IMR-90 (cell line): ENCODE results near the gene GP1BA. TPM values are rescaled to one million over a fixed set of nuclear protein-coding genes. Genes with fewer than 3 reads are reported as not detected.

ENCODE experiments used
- ATAC-seq: fragments of 200-7000 bp; cut with Tn5 transposase; 2 replicates; pipeline ENCODE4 v1.9.1; 2020; ENCODE audit warnings: low read depth, mild to moderate bottlenecking, moderate library complexity
- BruUV-seq: library from RNA; stranded (reverse); fragments of 400-500 nt; replicated peaks from 2 replicates; lab custom pipeline; 2021; lab: Mats Ljungman, UMichigan
- CTCF ChIA-PET: fragments of 300-600 bp; formaldehyde crosslinking; extraction: SDS; loops from one replicate; lab custom pipeline; 2021; ENCODE audit warnings: antibody characterized with exemption; lab: Yijun Ruan, JAX
- POLR2A ChIA-PET: fragments of 300-600 bp; sonication (Branson Sonifier 250); formaldehyde crosslinking; loops from one replicate; lab custom pipeline; 2022; ENCODE audit warnings: antibody characterized with exemption; ENCODE audit not compliant: unreplicated experiment; lab: Charles Lee
- DNase-seq: peaks from one replicate; pipeline ENCODE4 v3.0.0; 2013
- H2AFZ ChIP-seq: replicated peaks from 2 replicates; pipeline ENCODE3; 2013; ENCODE audit warnings: low read length, mild to moderate bottlenecking; ENCODE audit not compliant: poor library complexity
- H2AK5ac ChIP-seq: 2 replicates; pipeline ENCODE4 v1.6.1; 2013; ENCODE audit warnings: low read depth, low read length, inconsistent platforms
- H2AK9ac ChIP-seq: replicated peaks from 2 replicates; pipeline ENCODE3; 2013; ENCODE audit warnings: mild to moderate bottlenecking, low read depth, low read length, moderate library complexity; ENCODE audit not compliant: poor library complexity
- H2BK120ac ChIP-seq: 2 replicates; pipeline ENCODE4 v1.6.1; 2013; ENCODE audit warnings: low read depth, low read length, inconsistent platforms
- H2BK15ac ChIP-seq: 3 replicates; pipeline ENCODE4 v1.6.1; 2013; ENCODE audit warnings: low read depth, low read length, inconsistent platforms
- H2BK20ac ChIP-seq: 2 replicates; pipeline ENCODE4 v1.6.1; 2013; ENCODE audit warnings: low read depth, mild to moderate bottlenecking, inconsistent platforms, low read length, moderate library complexity
- H2BK5ac ChIP-seq: 2 replicates; pipeline ENCODE4 v1.6.1; 2013; ENCODE audit warnings: mild to moderate bottlenecking, low read depth, low read length, inconsistent platforms; ENCODE audit not compliant: poor library complexity, severe bottlenecking
- H3K14ac ChIP-seq: replicated peaks from 2 replicates; pipeline ENCODE4 v1.6.1; 2013; ENCODE audit warnings: low read depth, low read length, inconsistent platforms
- H3K18ac ChIP-seq: 2 replicates; pipeline ENCODE4 v1.6.1; 2013; ENCODE audit warnings: low read depth, low read length, control low read depth
- H3K23ac ChIP-seq: 2 replicates; pipeline ENCODE4 v1.6.1; 2013; ENCODE audit warnings: low read depth, low read length, inconsistent platforms
- H3K27ac ChIP-seq: 2 replicates; pipeline ENCODE4 v1.5.1; 2013; ENCODE audit warnings: mild to moderate bottlenecking, control low read depth, low read length; ENCODE audit not compliant: insufficient read depth
- H3K27me3 ChIP-seq: 2 replicates; pipeline ENCODE4 v1.6.1; 2013; ENCODE audit warnings: low read length; ENCODE audit not compliant: control insufficient read depth, insufficient read depth
- H3K36me3 ChIP-seq: 2 replicates; pipeline ENCODE4 v1.6.1; 2013; ENCODE audit warnings: low read length, mixed read lengths; ENCODE audit not compliant: control insufficient read depth, insufficient read depth
- H3K4ac ChIP-seq: 2 replicates; pipeline ENCODE4 v1.6.1; 2013; ENCODE audit warnings: low read depth, low read length, inconsistent platforms
- H3K4me1 ChIP-seq: 2 replicates; pipeline ENCODE4 v1.6.1; 2013; ENCODE audit warnings: low read length, mixed read lengths; ENCODE audit not compliant: control insufficient read depth, insufficient read depth
- H3K4me2 ChIP-seq: 2 replicates; pipeline ENCODE4 v1.6.1; 2013; ENCODE audit warnings: low read depth, mild to moderate bottlenecking, control low read depth, low read length, moderate library complexity
- H3K4me3 ChIP-seq: 2 replicates; pipeline ENCODE4 v1.5.1; 2013; ENCODE audit warnings: low read depth, mild to moderate bottlenecking, control low read depth, low read length, moderate library complexity; ENCODE audit not compliant: insufficient read depth
- H3K56ac ChIP-seq: 2 replicates; pipeline ENCODE4 v1.6.1; 2013; ENCODE audit warnings: low read length, inconsistent platforms; ENCODE audit not compliant: insufficient read depth; ENCODE audit errors: extremely low read depth
- H3K79me1 ChIP-seq, 2 experiments: 2 replicates each; pipeline ENCODE4 v1.6.1; 2013; ENCODE audit warnings: low read length in 2 of 2, inconsistent platforms in 1 of 2, low read depth in 1 of 2
- H3K9ac ChIP-seq: 2 replicates; pipeline ENCODE4 v1.6.1; 2013; ENCODE audit warnings: low read depth, low read length, control low read depth
- H3K9me1 ChIP-seq: 2 replicates; pipeline ENCODE4 v1.6.1; 2013; ENCODE audit warnings: low read length, inconsistent platforms; ENCODE audit not compliant: insufficient read depth
- H3K9me3 ChIP-seq: 2 replicates; pipeline ENCODE4 v1.6.1; 2013; ENCODE audit warnings: low read length; ENCODE audit not compliant: control insufficient read depth, insufficient read depth
- H4K20me1 ChIP-seq: 2 replicates; pipeline ENCODE4 v1.6.1; 2013; ENCODE audit warnings: low read length, inconsistent platforms; ENCODE audit not compliant: insufficient read depth
- H4K5ac ChIP-seq: 2 replicates; pipeline ENCODE4 v1.6.1; 2013; ENCODE audit warnings: mild to moderate bottlenecking, low read depth, low read length, control low read depth
- H4K8ac ChIP-seq, 2 experiments: 2 replicates each; pipeline ENCODE4 v1.6.1; 2013; ENCODE audit warnings: low read depth in 2 of 2, low read length in 2 of 2, control low read depth in 1 of 2, inconsistent platforms in 1 of 2
- H4K91ac ChIP-seq: 2 replicates; pipeline ENCODE4 v1.6.1; 2013; ENCODE audit warnings: low read depth, low read length, inconsistent platforms; ENCODE audit not compliant: insufficient read depth
- BHLHE40 ChIP-seq: fragments of 150-350 bp; IDR thresholded peaks from 2 replicates; pipeline ENCODE4 v1.6.1; 2016; ENCODE audit warnings: mild to moderate bottlenecking, low read depth, low read length
- CEBPB ChIP-seq: IDR thresholded peaks from 2 replicates; pipeline ENCODE4 v1.6.1; 2012; ENCODE audit warnings: low read depth, low read length, improper control_type of control experiment
- FOS ChIP-seq: fragments of 150-350 bp; IDR thresholded peaks from 2 replicates; pipeline ENCODE4 v1.6.1; 2016; ENCODE audit warnings: low read depth, low read length
- NFE2L2 ChIP-seq: fragments of 150-350 bp; IDR thresholded peaks from 2 replicates; pipeline ENCODE4 v1.6.1; 2016; ENCODE audit warnings: low read depth, mild to moderate bottlenecking, low read length
- POLR2A ChIP-seq: IDR thresholded peaks from 2 replicates; pipeline ENCODE4 v1.6.1; 2012; ENCODE audit warnings: mild to moderate bottlenecking, low read depth, low read length
- RAD21 ChIP-seq: IDR thresholded peaks from 2 replicates; pipeline ENCODE4 v1.6.1; 2012; ENCODE audit warnings: low read length, improper control_type of control experiment
- SMC3 ChIP-seq: fragments of 150-350 bp; IDR thresholded peaks from 2 replicates; pipeline ENCODE4 v1.6.1; 2016; ENCODE audit warnings: low read depth, mild to moderate bottlenecking, antibody characterized with exemption, low read length, moderate library complexity
- WGBS, 2 experiments: methylation state at CpG; one replicate each; pipeline versions ENCODE4 v1.1.5 to v1.1.7; 2013; ENCODE audit warnings: missing lambda C conversion rate in 2 of 2; ENCODE audit not compliant: insufficient read length in 1 of 2; ENCODE audit errors: extremely low coverage in 2 of 2; 5-methylcytosine and 5-hydroxymethylcytosine counted together
- dilution Hi-C: fragments of 300-500 bp; cut with HindIII; formaldehyde crosslinking; loops from one replicate; pipeline ENCODE4 v1.14.3; 2018; ENCODE audit warnings: low sequenced_read_pairs; ENCODE audit not compliant: unreplicated experiment
- in situ Hi-C: fragments of 300-500 bp; cut with MboI; formaldehyde crosslinking; loops from 3 replicates; pipeline ENCODE4 v1.14.3; 2019; ENCODE audit warnings: low sequenced_read_pairs, inconsistent platforms, mixed read lengths
- intact Hi-C: fragments of 100-400 bp; cut with micrococcal nuclease; formaldehyde crosslinking; loops from 2 replicates; pipeline ENCODE4 v1.10.0; 2022
- polyA plus RNA-seq, 3 experiments: library from polyadenylated mRNA; depleted of rRNA; stranded (reverse); fragments of >200 nt; gene quantifications; 2 replicates each; pipeline ENCODE4 v1.2.3, GENCODE V29; 2012; ENCODE audit warnings: low replicate concordance in 1 of 3
- total RNA-seq: library from RNA; depleted of rRNA; stranded (reverse); fragments of >200 nt; gene quantifications from 2 replicates; pipeline ENCODE4 v1.2.3, GENCODE V29; 2012
- TF ChIP-seq, protein P1 (sequence below): conservative IDR thresholded peaks from 2 replicates; pipeline ENCODE4 v1.5.1; 2012; ENCODE audit warnings: mild to moderate bottlenecking, low read depth, low read length, improper control_type of control experiment

Gene GP1BA
- total and polyA plus RNA-seq, 2 of the 4 experiments (the other 2 are of a cell fraction), result not detected

DNA sequence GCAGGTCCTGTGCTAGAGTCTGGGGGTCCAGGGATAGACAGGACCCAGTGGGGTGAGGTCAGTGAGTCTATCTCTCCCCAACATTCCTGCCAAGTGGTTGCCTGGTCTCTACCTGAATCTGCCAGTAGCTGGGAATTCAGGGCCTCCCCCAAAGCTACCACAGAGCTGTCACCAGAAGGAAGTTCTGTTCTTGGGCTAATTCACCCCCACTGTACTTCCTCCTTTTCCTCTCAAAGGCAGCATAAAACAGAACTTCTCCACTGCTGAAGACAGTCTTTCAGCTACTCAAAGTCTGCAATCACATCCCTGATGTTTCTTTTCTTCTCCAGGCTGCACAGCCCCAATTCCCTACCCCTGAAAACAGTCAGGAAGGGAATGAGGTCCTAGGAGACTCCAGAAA, 46.6 kb downstream of the GP1BA start (continued):
- no peak for TF ChIP-seq BHLHE40
- TF ChIP-seq NFE2L2, result no peak
- TF ChIP-seq POLR2A, result no peak
- no peak for TF ChIP-seq SMC3

DNA sequence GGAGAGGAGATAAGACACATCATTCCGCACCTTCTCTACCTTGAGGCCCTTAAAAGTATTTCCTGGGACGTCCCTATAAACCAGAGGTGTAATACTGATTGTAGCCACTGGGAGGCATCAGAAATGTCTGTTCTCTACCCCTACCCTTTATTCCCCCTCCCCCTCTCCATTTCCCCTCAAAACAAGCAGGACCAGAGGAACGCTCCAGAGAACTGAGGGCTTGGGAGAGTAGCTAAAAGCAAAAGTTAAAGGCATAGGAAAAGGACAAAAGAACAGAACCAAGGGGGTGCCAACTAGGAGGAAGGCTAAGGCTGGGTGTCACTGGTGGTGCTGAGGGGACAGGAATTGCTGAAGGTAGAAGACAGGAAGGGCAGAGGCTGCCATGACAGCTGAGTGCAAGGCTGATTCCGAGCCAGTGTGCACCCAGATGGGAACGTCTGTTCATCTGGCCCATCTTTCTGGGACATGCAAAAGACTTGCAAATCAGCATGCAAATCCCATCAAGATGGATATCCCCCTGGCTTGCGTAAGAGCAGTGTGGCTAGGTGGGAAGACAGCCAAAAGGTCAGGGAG, 48.7 kb downstream of the GP1BA start:
- no peak overlapping the region for H3K27ac ChIP-seq
- DNase-seq (peak; percentile 46), ATAC-seq (peak; percentile 90)
- peaks cover 49% of the 10 kb centered on the region for H3K36me3 ChIP-seq
- H3K9me1 ChIP-seq, result peaks cover 15% of the 10 kb centered on the region
- H2BK20ac ChIP-seq, result no peak overlapping the region
- no peak overlapping the region for H4K5ac ChIP-seq
- H4K91ac ChIP-seq, result no peak overlapping the region
- H3K9me3 ChIP-seq, result no peaks in the 10 kb centered on the region
- TF ChIP-seq, protein P1, sequence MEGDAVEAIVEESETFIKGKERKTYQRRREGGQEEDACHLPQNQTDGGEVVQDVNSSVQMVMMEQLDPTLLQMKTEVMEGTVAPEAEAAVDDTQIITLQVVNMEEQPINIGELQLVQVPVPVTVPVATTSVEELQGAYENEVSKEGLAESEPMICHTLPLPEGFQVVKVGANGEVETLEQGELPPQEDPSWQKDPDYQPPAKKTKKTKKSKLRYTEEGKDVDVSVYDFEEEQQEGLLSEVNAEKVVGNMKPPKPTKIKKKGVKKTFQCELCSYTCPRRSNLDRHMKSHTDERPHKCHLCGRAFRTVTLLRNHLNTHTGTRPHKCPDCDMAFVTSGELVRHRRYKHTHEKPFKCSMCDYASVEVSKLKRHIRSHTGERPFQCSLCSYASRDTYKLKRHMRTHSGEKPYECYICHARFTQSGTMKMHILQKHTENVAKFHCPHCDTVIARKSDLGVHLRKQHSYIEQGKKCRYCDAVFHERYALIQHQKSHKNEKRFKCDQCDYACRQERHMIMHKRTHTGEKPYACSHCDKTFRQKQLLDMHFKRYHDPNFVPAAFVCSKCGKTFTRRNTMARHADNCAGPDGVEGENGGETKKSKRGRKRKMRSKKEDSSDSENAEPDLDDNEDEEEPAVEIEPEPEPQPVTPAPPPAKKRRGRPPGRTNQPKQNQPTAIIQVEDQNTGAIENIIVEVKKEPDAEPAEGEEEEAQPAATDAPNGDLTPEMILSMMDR, result peak; percentile 67
- TF ChIP-seq SMC3 (peak; percentile 70), CEBPB (peak; percentile 47; the same call in 1 of the 2 replicates), FOS (no peak), POLR2A (no peak), RAD21 (peak; percentile 51)
- peaks cover 6 to 32% of the 10 kb centered on the region in 2 experiments; a peak in 2 of 4 replicates for H3K79me1 ChIP-seq
- H3K9ac ChIP-seq, result no peak overlapping the region
- no peak overlapping the region for H3K56ac ChIP-seq
- H2BK15ac ChIP-seq, result no peak overlapping the region
- no TSS peak for BruUV-seq
- H4K8ac ChIP-seq, result no peak overlapping the region
- H4K20me1 ChIP-seq, result 0 out of 2 replicates have a peak, but pooled peaks cover 9% of the 10 kb centered on the region
- H3K18ac ChIP-seq, result no peak overlapping the region
- peaks cover 3% of the 10 kb centered on the region; the same call in 1 of the 2 replicates for H3K4me1 ChIP-seq
- no peak overlapping the region for H2BK5ac ChIP-seq
- in situ Hi-C loops, result no loop called here
- H3K23ac ChIP-seq, result no peak overlapping the region
- H2BK120ac ChIP-seq, result no peak overlapping the region
- H2AK9ac ChIP-seq, result peak overlapping the region; percentile 19
- no peak overlapping the region for H3K4me3 ChIP-seq
- no peak overlapping the region for H3K4ac ChIP-seq
- H2AK5ac ChIP-seq, result no peak overlapping the region
- H3K4me2 ChIP-seq, result no peak overlapping the region
- CTCF ChIA-PET, result interaction anchor here (1.8 kb wide), 1 partner anchor 10 kb away, joined by 6 read pairs; no protein-coding TSS in a partner anchor
- H3K27me3 ChIP-seq, result no peaks in the 10 kb centered on the region
- dilution Hi-C loops, result no loop called here
- POLR2A ChIA-PET, result no interaction called here
- H2AFZ ChIP-seq, result no peak overlapping the region
- H3K14ac ChIP-seq, result no peak overlapping the region
- 48% methylated on average over 3 of the region's 6 CpGs; no CpG with 5 or more reads in 1 of the 2 experiments for WGBS, 2 experiments
- intact Hi-C loops, result loop anchor here (1.0 kb wide), 1 partner anchor 82 kb away; no protein-coding TSS in a partner anchor
